Nucleus accumbens (tissue), 56 donors: ENCODE measurements around the gene IQGAP2.
"Not testable (repeated sequence)": the region's sequence is repeated elsewhere in the genome, so short reads cannot be mapped to it uniquely, and the experiment has no call there.

Experiments used
- DNase-seq, 56 donors: peaks; one replicate each; lab custom pipeline; 2025; lab: John Stamatoyannopoulos, UW

Gene IQGAP2

DNA sequence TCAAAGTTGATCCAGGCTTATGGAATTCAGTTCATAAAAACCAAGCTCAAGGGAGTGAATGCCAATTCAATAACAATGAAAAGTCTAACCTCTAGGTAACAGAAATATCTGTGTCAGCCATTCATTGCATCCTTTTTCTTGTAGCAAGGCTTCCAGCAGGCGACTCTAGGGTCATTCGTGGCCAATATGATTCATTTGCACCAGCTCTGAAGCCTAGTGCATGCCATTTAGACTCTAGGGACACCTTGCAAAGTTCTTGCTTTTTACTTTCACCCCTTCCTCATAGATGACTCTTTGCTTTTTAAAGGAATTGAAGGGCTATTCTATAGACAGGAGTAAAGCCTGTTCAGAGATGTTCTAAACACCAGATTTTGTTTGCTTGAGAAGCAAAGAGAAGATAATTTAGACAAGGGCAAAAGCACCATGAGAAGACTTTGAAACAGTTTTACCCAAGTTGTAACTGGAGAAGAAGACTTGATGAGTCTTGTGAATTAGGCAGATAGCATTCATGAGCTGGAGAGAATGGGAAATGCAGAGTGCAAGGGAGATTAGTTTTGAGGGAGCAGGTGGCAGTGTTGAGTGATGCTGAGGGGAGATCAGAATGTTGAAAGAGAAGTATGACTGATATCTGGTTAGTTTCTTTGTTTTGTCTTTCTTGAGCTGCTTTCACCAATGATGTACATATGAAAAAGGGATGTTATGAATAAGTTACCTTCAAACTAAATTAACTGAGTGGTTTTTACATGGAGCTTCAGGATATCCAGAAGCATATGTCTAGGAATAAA is 125.7 kb downstream of the IQGAP2 start:
- DNase-seq, result no peak

DNA sequence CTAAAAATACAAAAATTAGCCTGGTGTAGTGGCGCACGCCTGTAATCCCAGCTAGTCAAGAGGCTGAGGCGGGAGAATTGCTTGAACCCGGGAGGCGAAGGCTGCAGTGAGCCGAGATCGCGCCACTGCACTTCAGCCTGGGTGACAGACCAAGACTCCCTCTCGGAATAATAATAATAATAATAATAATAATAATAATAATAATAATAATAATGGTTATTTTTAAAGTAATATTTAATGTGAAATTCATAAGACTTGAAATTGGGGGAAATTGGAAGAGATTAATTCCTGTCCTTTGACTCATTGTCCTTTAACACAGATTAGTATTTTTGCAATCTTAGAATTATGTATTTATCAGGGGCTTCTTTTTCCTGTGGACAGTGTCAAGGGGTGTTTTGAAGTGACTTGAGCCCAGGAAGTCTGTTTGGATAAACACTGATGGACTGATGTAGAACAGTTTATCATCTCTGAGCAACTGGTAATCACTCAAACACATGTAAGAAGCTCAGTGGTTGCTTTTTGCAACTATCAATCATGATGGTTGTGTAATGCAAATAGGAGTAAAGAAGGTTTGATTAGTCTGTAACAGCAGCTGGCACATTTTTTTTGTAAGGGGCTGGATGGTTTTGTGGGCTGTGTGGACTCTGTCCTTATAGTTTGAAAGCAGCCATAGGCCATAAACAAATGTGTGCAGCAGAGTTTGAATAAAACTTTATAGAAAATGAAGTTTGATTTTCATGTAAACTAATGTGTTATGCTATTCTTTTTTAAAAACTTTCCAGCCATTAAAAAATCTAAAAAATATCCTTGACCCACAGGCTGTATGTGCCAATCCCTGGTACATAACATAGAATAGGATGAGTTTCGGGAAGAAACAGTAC is 126.6 kb downstream of the IQGAP2 start:
- DNase-seq, result no peak

DNA sequence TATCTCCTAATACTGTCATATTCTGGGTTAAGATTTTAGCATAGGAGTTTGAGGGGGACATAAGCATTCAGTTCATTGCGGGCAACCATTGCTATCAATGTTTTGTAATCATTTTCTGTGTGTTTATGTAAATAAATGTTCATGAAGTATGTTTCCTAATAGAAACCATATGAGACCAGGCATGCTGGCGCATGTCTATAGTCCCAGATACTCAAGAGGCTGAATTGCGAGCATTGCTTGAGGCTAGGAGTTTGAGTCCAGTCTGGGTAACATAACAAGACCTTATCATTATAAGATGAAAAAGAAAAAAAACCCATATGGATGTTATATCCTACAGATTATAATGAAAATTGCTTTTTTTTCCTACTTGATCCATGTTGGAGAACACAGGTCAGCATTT is 129.0 kb downstream of the IQGAP2 start:
- DNase-seq, result no peak

DNA sequence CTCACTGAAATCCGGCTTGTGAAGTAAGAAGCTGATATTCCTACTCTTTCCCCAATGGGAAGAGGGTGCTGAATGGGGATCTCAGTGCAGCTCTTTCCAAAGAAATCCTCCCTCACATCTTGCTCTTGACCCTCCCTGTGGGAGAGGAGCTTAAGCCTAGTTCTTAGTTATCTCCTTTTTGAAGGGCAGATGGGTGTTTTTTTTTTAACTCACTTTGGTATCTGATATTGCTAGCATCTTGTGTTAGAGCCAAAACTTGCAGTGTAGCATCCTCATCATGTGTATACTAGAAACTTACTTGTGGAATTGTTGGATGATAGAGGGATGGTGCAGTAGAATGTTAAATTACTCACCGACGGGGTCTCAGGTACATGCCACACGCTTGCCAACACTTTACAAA is 129.9 kb downstream of the IQGAP2 start:
- DNase-seq, result no peak

DNA sequence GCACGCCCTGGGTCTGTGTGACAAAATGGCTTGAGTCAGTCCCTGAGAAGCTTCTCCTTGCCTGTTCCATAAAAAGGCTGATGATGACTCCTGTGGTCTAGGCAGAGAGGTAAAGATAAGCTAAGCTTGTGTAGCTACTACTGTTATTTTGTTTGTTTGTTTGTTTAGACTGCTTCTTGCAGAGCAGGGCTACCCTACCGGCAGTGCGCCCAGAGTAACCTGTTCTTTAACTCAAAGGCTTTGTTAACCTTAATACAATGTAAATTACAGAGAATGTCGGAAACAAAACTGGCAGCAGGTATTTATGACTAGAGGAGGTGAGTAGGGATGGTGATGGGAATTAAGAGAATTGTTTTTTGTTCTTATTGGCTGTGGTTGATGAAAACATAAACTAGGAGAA is 132.5 kb downstream of the IQGAP2 start:
- DNase-seq, result no peak

DNA sequence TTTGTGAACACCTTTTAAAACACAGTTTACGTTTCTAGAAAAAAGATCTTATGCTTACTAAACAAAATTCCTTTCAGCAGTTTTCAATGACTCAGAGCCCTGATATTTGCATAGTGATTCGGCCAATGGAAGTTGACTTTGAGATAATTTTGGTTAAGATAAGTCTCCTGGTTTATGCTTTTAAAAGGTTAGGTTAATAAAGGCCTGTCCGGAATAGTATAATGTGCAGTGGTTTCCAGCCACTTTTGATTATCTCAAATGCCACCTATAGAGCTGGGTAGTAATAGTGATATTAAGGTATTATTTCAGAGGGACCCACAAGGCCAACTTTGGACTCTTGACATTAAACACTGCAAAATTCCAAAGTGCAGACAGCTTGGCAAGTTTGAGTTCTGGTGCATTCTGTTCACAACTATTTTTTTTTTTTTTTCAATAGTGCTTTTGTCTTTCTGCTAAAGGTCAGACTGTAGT is 134.0 kb downstream of the IQGAP2 start:
- DNase-seq, result no peak

DNA sequence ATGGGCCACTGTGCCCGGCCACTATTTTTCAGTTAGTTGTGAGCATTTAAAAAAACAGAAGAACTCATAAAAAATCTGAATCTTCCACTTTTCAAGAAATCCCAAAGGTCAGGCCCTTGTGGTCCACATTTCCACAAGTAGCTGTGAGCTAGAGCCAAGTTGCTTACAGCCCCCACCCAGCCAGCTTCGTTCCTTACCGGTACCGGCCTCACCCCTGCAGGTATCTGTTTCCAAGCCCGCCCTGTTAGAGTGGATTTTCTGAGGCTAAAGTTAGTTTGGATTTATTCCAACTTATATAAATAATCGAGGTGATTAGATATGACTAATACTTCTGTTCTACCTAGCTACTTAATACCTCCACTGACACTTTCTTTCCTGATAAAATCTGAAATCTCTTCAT is 139.2 kb downstream of the IQGAP2 start:
- no peak for DNase-seq

DNA sequence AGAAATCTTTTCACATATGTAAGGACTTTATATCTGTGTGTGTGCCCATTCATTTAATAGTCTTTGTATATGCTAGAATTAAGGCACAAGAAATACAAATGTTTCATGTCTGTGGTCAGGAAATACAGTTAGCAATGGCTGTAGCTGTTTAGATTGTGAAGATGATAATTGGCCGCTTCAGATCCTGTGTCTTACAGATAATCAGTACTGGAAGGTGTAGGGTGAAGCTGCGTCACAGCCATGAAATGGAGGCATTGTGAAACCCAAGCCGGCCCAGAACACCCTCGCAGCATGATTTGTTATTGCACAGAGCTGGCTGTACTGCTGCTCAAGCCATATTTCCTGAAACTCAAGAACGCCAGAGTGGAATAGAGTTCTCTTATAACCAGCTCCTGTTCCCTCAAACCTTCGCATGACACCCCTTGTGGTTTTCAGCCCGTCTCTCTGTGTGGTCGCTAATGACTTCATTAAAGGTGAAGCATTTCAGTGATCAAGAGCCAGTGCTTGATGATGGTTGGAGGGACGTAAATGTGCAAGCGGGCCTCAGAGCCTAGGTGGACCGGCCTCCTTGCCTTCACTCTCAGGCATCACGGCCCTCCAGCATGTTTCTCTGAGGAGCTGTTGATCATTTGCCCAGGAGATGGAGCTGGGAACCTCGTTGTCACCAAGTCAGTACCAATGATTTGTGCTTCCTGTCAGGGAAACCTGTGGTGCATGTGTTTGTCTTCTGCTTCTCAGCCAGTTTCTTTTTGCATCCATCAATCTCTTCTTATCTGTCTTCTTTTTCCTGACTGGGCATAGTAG is 140.0 kb downstream of the IQGAP2 start:
- DNase-seq, result no peak

DNA sequence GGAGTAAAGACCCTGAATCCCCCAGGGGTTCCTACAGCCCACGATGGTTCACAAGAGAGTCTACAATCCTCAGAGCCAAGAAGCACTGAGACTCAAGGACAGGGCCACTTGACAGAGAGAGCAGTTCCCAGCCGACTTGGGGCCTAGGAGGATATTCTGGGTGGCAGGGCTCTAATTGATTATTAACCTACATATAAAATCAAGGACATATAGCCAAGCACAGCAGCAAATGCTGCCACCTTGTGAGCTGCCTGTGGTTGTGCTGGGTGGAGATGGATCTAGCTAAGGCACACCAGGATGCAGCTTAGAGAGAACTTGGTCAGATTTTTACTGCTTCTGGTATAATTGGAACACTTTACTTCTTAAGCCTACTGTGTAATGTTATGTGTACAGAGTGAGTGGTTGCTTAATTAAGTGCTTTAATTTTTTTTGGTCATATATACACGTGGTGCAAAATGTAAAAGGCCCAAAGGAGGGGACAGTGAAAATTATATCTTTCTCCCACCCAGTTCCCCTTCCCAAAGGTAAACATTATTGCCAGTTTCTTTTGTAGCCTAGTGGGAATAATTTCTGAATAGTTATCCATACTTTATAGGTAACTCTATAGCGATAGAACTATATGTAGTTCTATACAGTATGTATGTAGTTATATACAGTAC is 141.3 kb downstream of the IQGAP2 start:
- peak in 6 of 56 donors; percentile 4 to 21 (median 9) for DNase-seq

DNA sequence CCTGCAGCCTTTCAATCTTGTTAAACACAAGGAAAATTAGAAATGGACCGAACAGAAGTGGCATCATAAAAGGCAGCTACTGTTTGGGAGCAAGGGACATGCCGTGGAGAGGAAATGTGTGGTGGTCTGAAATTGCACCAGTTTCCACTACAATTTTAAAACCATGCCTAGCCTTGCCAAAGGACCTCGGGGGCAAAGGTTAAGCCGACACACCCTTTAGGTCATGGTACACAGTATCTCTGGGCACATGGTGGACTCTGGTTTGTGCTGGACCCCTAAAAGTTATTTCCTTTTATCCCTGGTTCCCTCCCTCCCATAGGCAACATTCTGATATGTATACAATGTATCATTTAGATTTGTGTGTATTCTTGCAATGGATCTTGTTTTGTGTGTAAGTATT is 142.1 kb downstream of the IQGAP2 start:
- no peak for DNase-seq

DNA sequence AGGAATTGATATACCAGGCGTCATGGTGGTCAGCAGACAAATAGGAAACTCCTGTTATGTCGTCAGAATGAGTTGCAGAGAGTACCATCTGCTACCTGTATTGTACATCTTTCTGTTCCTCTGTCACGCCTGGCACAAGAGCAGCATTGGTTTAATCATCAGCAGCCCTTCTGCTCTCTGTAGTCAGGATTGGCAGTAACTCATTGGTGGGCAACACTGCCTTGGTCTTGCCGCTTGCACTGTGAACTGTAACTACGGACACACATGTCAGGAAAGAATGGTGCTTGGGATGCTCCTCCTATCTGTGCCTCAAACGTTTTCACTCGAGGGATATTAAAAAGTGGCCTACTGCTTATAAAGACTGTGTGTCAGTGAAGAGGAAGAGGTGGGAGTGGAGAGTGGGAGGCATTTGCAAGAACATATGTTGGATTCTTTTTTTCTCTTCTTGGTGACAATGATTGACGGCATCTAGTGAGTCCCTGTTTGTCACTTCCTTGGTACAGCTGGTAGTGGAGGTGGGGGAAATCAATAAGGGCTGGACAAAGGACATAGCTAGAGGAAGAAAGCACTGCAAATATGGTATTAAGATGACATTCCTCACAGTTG is 143.5 kb downstream of the IQGAP2 start:
- no peak for DNase-seq

DNA sequence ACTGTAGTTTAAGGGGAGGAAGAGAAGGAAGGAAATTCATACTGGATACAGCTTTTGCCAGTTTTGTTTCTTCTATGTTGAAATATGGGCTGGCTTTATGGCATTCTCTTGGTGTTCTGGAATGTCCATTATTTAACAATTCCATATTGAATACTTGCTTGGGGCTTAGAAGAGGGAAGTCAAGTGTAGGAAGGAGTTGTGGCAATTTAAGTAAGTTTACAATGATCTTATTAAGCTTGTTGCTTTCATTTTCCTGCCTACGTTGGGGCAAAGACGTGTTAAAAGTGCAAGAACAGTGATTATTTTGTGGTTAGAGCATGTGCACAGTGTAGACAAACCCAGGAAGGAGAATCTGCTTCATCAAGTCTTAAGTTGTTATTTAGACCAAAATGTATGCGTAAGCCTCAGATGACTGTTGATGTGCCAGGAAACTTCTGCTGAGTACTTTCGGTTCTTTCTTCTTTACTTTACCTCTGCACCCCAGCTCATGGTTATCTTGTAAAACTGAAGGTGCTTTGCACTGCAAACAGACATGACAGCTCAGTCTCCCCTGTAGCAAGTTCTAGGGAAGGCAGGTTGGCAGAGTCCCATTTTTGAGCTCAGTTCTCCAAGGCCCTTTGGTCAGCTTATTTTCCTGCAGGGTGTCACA is 144.3 kb downstream of the IQGAP2 start:
- DNase-seq, result no peak

DNA sequence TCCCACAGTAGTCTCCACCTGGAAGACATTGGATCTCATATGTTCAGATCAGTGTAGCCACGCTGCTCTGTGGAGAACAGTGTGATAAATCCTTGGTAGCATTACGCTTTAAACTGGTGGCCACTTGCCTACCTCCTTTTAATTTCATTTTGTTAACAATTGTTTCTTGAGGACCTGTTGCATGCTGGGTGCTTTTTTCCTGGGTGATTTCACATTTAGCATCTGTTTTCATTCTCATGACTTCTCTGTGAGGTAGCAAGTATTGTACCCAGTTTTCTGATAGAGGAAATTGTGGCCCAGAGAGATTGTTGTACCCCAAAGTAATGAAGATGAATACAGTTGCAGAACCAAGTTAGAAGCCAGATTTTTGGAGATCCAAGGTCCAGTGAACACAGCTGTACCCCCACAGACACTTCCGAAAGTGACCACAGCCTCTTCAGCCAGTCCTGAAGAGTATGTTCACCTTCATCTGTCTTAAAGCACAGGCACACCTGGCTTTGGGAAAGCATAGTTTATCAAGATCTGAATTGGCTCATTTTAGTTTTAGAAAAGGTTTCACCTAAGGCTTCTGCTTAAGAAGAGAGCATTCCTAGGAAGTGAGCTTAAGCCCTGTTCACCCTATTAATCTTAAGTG is 144.9 kb downstream of the IQGAP2 start:
- no peak for DNase-seq

DNA sequence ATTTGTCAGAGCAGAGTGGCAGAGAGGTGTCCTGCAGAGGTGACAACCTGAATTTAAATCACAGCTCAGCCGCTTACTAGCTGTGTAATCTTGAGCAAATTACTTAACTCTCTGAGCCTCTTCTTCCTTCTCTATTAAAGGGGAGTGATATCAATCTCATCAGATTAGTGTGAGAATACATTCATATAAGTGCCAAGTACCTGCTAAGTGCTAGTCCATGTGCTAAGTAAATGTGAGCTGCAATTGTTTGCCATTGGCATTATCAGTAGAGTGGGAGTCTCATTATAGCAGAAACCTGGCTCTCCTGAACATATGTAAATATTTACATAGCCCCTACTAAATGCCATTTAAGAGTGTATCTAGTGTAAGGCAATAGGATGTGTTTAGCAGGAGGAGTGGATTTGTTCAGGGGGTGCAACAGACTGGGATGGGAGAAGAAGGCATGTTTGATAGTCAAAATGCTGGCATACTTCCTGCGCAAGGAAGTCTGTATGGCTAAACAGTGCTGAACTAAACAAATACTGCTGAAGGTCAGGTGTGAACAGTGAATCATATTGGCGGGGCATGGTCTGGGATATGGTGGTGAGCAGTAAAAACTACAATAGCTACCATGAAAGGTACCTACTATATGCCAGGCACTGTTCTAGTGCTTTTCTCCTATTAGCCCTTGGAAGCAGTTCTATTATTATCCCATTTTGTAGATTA is 145.6 kb downstream of the IQGAP2 start:
- DNase-seq, result no peak

DNA sequence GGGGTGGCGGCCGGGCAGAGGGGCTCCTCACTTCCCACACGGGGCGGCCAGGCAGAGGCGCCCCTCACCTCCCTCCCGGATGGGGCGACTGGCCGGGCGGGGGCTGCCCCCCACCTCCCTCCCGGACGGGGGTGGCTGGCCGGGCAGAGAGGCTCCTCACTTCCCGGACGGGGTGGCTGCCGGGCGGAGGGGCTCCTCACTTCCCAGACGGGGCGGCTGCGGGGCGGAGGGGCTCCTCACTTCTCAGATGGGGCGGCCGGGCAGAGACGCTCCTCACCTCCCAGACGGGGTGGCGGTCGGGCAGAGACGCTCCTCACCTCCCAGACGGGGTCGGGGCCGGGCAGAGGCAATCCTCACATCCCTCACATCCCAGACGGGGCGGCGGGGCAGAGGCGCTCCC is 147.8 kb downstream of the IQGAP2 start:
- not testable (repeated sequence) for DNase-seq

DNA sequence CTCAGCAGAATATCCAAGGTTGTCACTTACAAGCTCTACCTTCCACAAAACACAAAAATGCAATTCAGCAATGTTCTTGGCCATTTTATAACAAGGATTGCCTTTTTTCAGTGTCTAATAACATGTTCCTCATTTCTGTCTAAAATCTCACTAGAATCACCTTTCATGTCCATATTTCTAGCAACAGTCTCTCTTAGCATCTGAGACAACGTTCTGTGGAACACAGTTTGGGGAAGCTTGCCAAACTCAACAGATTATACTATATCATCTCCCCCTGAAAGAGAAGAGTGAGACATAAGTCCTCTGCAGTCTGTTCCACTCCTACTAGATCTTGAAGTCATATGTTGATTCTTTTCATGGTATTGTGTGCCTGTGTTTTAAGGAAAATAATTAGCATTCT is 149.5 kb downstream of the IQGAP2 start:
- DNase-seq, result no peak

DNA sequence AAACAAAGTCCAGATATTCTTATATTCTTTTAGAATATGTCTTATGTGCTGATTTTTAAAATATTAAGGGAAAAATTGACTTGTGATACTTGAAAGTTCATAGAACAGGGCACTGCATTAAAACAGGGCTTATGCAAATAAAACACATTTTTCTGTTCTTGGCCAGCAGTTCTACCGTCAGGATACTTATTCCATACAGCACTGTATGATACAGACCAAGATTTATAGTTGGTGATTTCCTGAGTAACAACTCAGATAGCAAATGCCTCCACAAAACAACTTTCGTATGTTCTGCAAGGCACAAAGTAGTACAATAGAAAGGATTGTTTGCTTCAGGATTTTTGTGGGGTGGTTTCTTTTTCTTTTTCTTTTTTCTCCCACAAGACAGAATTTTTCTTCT is 150.2 kb downstream of the IQGAP2 start:
- DNase-seq, result no peak

DNA sequence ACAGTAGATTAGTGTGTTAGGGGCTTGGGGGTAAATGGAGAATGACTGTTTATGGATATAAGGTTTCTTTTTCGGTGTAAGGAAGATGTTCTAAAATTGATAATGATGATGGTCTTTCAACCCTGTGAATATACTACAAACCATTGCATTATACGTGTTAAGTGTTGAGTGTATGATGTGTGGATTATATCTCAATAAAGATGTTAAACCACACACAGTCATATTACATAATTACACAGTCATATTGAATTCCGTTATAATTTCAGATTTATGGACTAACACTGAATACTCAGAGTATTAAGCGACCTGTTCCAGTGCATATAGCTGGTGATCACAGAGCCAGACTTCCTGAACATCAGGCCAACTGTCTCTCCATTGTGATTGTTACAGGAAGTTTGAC is 152.0 kb downstream of the IQGAP2 start:
- no peak for DNase-seq
